ENCODE results near the gene GPANK1.

GPANK1 gene

DNA sequence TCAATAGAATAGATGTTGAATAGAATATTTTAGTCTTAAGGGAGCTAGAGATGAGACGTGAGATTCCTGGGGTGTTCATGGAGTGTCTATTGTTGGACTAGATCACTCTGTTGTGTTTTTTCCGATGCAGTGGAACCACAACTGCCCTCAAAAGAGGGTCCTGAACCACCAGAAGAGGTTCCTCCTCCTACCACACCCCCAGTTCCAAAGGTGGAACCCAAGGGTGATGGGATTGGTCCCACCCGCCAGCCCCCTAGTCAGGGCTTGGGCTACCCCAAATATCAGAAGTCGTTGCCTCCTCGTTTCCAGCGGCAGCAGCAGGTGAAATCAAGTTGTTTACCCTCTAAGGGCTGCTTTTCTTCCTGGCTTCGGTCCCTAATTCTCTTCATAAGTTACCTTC lies 35.8 kb downstream of the GPANK1 start:
- no peak for TF ChIP-seq CTCF (IDR thresholded peaks at IDR 0.05; ENCODE audit: extremely low read depth, missing control alignments)
- no peak for DNase-seq (ENCODE audit: low spot score)

GRCh38 chr6:31627690-31628287 lies 37.0 kb downstream of the GPANK1 start:
- TF ChIP-seq CTCF (IDR thresholded peaks at IDR 0.05; ENCODE audit: extremely low read depth, missing control alignments): no peak
- no peak for DNase-seq (ENCODE audit: low spot score)

- no peak for TF ChIP-seq CTCF (IDR thresholded peaks at IDR 0.05; ENCODE audit: extremely low read depth, missing control alignments)
- DNase-seq (ENCODE audit: low spot score): no peak
These were observed 37.8 kb downstream of the GPANK1 start for GRCh38 chr6:31626952-31627351.

- no peak for DNase-seq (ENCODE audit: low spot score)
- TF ChIP-seq CTCF (IDR thresholded peaks at IDR 0.05; ENCODE audit: extremely low read depth, missing control alignments): no peak
These were observed 40.7 kb downstream of the GPANK1 start for GRCh38 chr6:31624070-31624469.

DNA sequence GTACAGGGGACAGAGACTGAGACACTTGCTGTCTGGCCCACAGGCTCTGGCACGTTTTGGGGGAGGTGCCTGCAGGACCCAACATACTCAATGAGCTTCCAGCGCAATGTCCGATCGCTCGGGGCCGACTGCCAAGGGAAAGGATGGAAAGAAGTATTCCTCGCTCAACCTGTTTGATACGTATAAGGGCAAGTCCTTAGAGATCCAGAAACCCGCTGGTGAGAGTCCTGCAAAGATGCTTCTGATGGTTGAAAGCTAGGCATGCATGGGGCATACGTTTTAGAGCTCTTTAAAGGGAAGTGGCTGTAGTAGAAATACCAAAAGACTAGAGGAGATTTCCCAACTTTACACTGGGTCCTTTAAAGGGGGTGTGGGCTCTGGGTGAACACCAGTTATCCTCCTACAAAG lies 42.1 kb downstream of the GPANK1 start:
- DNase-seq (ENCODE audit: low spot score): no peak

DNA sequence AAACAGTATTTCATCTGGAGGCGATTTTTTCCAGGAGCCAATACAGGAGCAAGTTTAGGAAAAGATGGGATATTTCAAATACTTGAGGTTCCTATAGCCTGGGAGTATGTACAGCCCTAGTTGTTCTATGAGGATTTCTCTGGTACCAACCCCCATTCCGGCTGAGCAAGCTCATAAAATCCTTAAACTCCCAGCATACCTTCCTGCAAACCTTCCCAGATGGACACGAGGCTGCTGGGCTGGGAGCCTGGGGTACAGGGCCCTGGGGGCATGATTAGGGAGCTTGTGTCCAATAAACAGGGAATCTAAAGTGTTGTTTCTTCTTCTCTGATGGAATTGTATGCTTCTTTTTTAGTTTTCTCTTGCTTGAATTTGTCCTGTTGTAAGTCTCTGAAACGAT lies 42.8 kb downstream of the GPANK1 start:
- DNase-seq (ENCODE audit: low spot score): no peak
- no peak for TF ChIP-seq CTCF (IDR thresholded peaks at IDR 0.05; ENCODE audit: extremely low read depth, missing control alignments)

More for the DNA sequence above, 42.1 kb downstream of the GPANK1 start:
- TF ChIP-seq CTCF (IDR thresholded peaks at IDR 0.05; ENCODE audit: extremely low read depth, missing control alignments): no peak

DNA sequence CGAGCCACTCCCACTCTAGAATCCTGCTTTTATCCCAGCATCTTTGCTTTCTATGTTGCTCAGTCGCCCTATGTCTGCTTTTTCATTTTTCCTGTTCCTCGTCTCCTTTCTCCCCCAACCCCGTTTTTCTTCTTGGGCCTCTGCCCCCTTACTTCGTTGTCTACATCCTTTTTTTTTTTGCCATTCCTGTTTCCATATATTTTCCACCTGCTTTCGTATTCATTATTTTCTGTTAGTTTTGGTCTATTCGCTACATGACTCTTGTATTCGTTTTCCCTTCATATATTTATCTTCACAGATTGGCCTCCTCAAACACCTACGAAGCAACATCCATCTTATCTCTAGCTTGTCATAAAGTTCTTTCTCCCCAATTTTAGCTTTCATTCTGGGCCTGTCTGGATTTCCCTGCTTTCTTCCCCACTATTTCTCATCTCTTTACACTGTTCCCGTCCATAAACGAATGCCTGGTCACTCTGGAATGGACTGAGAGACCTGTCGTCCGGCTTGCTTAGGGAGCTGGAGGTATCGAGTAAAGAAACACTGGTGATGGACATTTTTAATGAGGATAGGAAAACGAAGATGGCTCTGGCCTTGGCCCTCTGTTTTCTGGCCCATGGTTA lies 43.4 kb downstream of the GPANK1 start:
- DNase-seq (ENCODE audit: low spot score): no peak

More for the DNA sequence above, 43.4 kb downstream of the GPANK1 start:
- no peak for TF ChIP-seq CTCF (IDR thresholded peaks at IDR 0.05; ENCODE audit: extremely low read depth, missing control alignments)

Measured in GM20000 (cell line).